ENCODE measurements around the gene FAM193A. TPM values are rescaled to one million over a fixed set of nuclear protein-coding genes. Genes with fewer than 3 reads are reported as not detected.
"Not testable (repeated sequence)": the region's sequence is repeated elsewhere in the genome, so short reads cannot be mapped to it uniquely, and the experiment has no call there.

FAM193A gene
- total RNA-seq, 8 experiments from 2014 or later: 9.1 to 38.2 (median 18.6) TPM

DNA sequence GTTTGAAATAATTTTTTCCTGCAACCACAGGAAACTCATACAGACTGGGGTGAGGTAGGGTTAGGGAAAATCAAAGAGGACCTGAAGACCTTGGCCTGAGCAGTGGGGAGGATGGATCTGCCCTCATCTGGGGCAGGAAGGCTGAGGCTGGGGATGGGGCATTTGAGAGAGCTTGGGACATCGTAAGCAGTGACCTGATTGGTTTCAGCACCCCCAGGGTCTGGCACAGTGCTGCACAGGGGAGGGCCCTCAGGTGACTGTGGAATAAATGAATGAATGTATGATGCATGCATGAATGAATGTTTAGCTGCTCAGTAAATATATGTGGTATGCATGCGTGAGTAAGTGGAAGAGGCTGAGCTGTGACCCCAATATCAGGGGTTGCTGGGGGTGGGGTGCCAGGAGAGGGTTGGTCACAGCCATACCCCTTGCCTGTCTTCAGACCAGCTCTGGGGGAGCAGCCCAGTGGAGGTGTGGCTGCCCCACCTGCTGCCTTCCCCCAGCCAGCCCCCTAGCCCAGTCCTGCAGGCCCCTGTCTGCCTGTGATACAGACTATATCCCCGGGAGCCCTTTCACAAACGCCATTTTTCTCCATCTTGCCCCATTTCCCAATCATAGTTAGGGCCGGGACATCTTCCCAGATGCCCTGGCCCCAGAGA is 230.7 kb downstream of the FAM193A start:
- 80 to 83% methylated on average over 1 to 2 of the region's 5 CpGs; no CpG with 5 or more reads in 8 of the 10 experiments for WGBS, 10 experiments
- no peak for ATAC-seq (replicated peaks in 6 of 8)
- in situ Hi-C loops (cut with MboI; ENCODE audit: low pct_unique_long_range_greater_than_20kb in 2 of 9, low sequenced_read_pairs in 9 of 9, unreplicated experiment in 9 of 9): loop anchor here in 1 of 9 experiments (25.0 kb wide), 1 partner anchor 170 kb away; no protein-coding TSS in a partner anchor
- Histone ChIP-seq H3K4me1 (replicated peaks in 1 of 2) (no peaks in the 10 kb centered on the region), H3K27ac (no peak overlapping the region), H3K4me3 (no peak overlapping the region)

- H3K4me1 ChIP-seq (replicated peaks in 1 of 2): no peaks in the 10 kb centered on the region
- H3K27ac ChIP-seq: no peak overlapping the region
- 13 to 100% (median 100%) methylated on average over 1 to 3 of the region's 11 CpGs; no CpG with 5 or more reads in 7 of the 10 experiments for whole genome bisulfite sequencing, 10 experiments
- no peak for ATAC-seq (replicated peaks in 6 of 8)
- in situ Hi-C loops (cut with MboI; ENCODE audit: low pct_unique_long_range_greater_than_20kb in 2 of 9, low sequenced_read_pairs in 9 of 9, unreplicated experiment in 9 of 9): loop anchor here in 1 of 9 experiments (25.0 kb wide), 1 partner anchor 170 kb away; no protein-coding TSS in a partner anchor
- no peak overlapping the region for H3K4me3 ChIP-seq
Measured at GRCh38 chr4:2767705-2768074, 231.2 kb downstream of the FAM193A start.

GRCh38 chr4:2768124-2768523 is 231.7 kb downstream of the FAM193A start:
- WGBS, 10 experiments: 79 to 95% (median 89%) methylated on average over 3 to 4 of the region's 9 CpGs; no CpG with 5 or more reads in 7 of the 10 experiments
- H3K4me1 ChIP-seq (replicated peaks in 1 of 2): no peaks in the 10 kb centered on the region
- H3K4me3 ChIP-seq: no peak overlapping the region
- in situ Hi-C loops (cut with MboI; ENCODE audit: low pct_unique_long_range_greater_than_20kb in 2 of 9, low sequenced_read_pairs in 9 of 9, unreplicated experiment in 9 of 9): loop anchor here in 1 of 9 experiments (25.0 kb wide), 1 partner anchor 169 kb away; no protein-coding TSS in a partner anchor
- ATAC-seq (replicated peaks in 6 of 8): no peak
- no peak overlapping the region for H3K27ac ChIP-seq

- no peak overlapping the region for H3K4me3 ChIP-seq
- no peaks in the 10 kb centered on the region for H3K4me1 ChIP-seq (replicated peaks in 1 of 2)
- in situ Hi-C loops (cut with MboI; ENCODE audit: low pct_unique_long_range_greater_than_20kb in 2 of 9, low sequenced_read_pairs in 9 of 9, unreplicated experiment in 9 of 9): loop anchor here in 1 of 9 experiments (25.0 kb wide), 1 partner anchor 168 kb away; no protein-coding TSS in a partner anchor
- no peak overlapping the region for H3K27ac ChIP-seq
- WGBS, 10 experiments: 49 to 100% (median 73%) methylated on average over 1 to 4 of the region's 15 CpGs; no CpG with 5 or more reads in 4 of the 10 experiments
- ATAC-seq (replicated peaks in 6 of 8): no peak
Measured at GRCh38 chr4:2768921-2769336, 232.5 kb downstream of the FAM193A start.

- in situ Hi-C loops (cut with MboI; ENCODE audit: low pct_unique_long_range_greater_than_20kb in 2 of 9, low sequenced_read_pairs in 9 of 9, unreplicated experiment in 9 of 9): loop anchor here in 1 of 9 experiments (25.0 kb wide), 1 partner anchor 166 kb away; no protein-coding TSS in a partner anchor
Measured at GRCh38 chr4:2771264-2771663, 234.8 kb downstream of the FAM193A start.

DNA sequence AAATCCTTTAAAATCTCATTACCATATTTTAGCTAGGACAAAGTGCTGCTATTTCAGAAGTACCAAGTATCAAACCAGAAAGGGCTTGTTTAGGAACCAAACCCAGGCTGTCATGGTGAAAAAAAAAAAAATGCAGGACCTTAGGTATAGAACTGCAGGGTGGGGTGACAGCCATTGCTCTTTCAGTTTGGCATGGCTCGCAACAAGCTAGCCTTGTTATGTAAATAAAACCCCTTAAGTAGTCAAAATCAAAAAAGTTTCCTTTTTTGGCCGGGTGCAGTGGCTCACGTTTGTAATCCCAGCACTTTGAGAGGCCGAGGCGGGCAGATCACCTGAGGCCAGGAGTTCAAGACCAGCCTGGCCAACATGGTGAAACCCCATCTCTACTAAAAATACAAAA is 244.2 kb downstream of the FAM193A start:
- in situ Hi-C loops (cut with MboI; ENCODE audit: low pct_unique_long_range_greater_than_20kb in 2 of 9, low sequenced_read_pairs in 9 of 9, unreplicated experiment in 9 of 9); H3K4me1 ChIP-seq (replicated peaks in 1 of 2); H3K27ac ChIP-seq; ATAC-seq (replicated peaks in 6 of 8); H3K4me3 ChIP-seq: not testable (repeated sequence)
- WGBS, 10 experiments: 60 to 81% (median 68%) methylated on average over 1 to 5 of the region's 5 CpGs; no CpG with 5 or more reads in 4 of the 10 experiments

More at GRCh38 chr4:2771264-2771663, 234.8 kb downstream of the FAM193A start:
- WGBS, 10 experiments: 0 to 80% (median 72%) methylated on average over 1 to 3 of the region's 3 CpGs; no CpG with 5 or more reads in 7 of the 10 experiments
- no peaks in the 10 kb centered on the region for H3K4me1 ChIP-seq (replicated peaks in 1 of 2)
- no peak overlapping the region for H3K4me3 ChIP-seq
- H3K27ac ChIP-seq: no peak overlapping the region
- ATAC-seq (replicated peaks in 6 of 8): peak in 3 of 8 experiments; percentile 95 to 99 (median 99)

DNA sequence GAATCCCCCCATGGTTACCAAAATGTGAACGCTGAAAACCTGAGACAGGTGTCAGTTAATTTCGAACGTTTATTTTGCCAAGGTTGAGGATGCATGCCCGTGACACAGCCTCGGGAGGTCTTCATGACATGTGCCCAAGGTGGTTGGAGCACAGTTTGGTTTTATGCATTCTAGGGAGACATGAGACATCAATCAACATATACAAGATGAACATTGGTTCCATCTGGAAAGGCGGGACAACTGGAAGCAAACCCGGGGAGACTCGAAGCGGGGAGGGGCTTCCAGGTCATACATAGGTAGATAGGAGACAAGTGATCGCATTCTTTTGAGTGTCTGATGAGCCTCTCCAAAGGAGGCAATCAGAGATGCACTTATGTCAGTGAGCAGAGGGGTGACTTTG is 245.5 kb downstream of the FAM193A start:
- Histone ChIP-seq H3K4me3 (no peak overlapping the region), H3K4me1 (replicated peaks in 1 of 2) (no peaks in the 10 kb centered on the region), H3K27ac (no peak overlapping the region)
- 42 to 96% (median 84%) methylated on average over 1 to 10 of the region's 10 CpGs; no CpG with 5 or more reads in 2 of the 10 experiments for WGBS, 10 experiments
- no peak for ATAC-seq (replicated peaks in 6 of 8)
- in situ Hi-C loops (cut with MboI; ENCODE audit: low pct_unique_long_range_greater_than_20kb in 2 of 9, low sequenced_read_pairs in 9 of 9, unreplicated experiment in 9 of 9): no loop called here

Other genes with a start within 250 kb of the FAM193A start
- gene ZFYVE28, start 118.0 kb upstream of the FAM193A start, total RNA-seq: 1 to 10 TPM; 1.1 to 8.2 (median 4.3) TPM
- gene CFAP99, start 117.7 kb upstream of the FAM193A start, total RNA-seq: 1 to 10 TPM in 3 of 8 experiments, under 1 TPM in 5; 0.05 to 9.1 (median 0.19) TPM
- 10 to 100 TPM; 37.5 to 70.3 (median 49.7) TPM for gene RNF4, start 67.5 kb upstream of the FAM193A start, total RNA-seq
- gene TNIP2, start 219.7 kb downstream of the FAM193A start, total RNA-seq: 10 to 100 TPM; 10.5 to 42.8 (median 19.1) TPM